DLD1 (cell line): Measurements from ENCODE around the gene CTPS1.

ENCODE experiments used
- in situ Hi-C: cut with HindIII; loops from 2 replicates; pipeline ENCODE4 v1.10.0; 2017; ENCODE audit warnings: low sequenced_read_pairs

The CTPS1 gene

GRCh38 chr1:40979241-40980067 lies at the start of gene CTPS1:
CTPS1 (plus strand) TSS chr1:40979696; CDS start chr1:40983291, 3,595 bp downstream.
- in situ Hi-C loops, result no loop called here

DNA sequence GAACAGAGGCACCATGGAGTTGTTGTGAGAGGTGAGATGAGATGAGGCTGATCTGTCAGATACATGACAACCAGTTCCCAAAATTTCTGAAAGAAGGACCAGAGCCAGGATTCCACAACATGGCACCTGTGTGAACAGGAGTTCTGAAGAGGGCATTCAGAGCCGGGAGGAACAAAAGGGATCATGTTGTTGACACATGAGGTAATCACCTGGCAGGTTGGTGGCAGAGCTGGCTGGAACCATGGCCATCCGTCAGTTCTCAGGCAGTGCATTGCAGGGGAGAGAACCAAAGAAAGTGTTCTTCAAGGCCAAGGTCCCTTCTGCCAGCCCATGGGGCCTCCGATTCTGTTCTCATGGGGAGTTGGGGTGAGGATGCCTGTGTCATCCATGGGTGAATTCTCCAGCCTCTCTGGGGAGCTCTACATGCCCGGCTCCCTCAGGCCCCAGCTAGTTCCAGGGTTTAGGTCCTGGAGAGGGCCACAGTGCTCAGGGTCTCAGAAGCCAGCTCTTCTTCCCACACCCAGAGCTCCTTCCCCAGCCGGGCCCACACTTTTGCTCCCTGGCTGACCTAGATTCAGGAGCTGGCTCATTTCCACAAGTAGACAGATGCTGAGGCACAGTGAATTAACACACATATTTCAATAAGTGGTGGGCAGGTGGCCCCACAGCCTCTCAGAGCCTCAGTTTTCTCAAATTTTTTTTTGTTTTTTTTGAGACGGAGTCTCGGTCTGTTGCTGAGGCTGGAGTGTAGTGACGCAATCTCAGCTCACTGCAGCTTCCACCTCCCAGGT lies 49.1 kb upstream of the CTPS1 start:
- in situ Hi-C loops, result no loop called here

- in situ Hi-C loops, result no loop called here
Measured at GRCh38 chr1:40931601-40932000, 47.9 kb upstream of the CTPS1 start.

DNA sequence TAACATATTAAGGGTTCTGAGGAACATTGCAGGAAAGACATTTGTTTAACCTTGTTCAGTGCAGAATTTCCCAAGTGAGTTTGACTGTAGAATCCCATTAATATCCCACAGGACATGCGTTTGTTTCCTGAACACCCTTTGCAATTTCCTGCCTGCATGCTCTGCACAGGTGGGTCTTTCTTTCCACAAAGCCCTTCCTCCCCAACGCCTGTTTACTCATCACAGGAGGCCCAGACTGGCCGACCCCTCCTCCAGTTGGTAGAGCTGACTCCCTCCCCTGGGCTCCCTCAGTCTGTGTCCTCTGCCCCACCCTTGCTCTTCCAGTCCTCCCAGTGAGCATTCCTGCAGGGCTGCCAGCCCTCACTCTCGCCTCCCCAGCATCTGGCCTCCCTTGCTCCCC lies 47.5 kb upstream of the CTPS1 start:
- in situ Hi-C loops, result no loop called here

- in situ Hi-C loops, result no loop called here
Measured at GRCh38 chr1:40936931-40937339, 42.6 kb upstream of the CTPS1 start.

GRCh38 chr1:40938393-40938792 lies 41.1 kb upstream of the CTPS1 start:
- in situ Hi-C loops, result no loop called here

GRCh38 chr1:40939320-40940059 lies 40.0 kb upstream of the CTPS1 start:
- in situ Hi-C loops, result no loop called here

- in situ Hi-C loops, result no loop called here
Measured at GRCh38 chr1:40944326-40944725, 35.2 kb upstream of the CTPS1 start.

DNA sequence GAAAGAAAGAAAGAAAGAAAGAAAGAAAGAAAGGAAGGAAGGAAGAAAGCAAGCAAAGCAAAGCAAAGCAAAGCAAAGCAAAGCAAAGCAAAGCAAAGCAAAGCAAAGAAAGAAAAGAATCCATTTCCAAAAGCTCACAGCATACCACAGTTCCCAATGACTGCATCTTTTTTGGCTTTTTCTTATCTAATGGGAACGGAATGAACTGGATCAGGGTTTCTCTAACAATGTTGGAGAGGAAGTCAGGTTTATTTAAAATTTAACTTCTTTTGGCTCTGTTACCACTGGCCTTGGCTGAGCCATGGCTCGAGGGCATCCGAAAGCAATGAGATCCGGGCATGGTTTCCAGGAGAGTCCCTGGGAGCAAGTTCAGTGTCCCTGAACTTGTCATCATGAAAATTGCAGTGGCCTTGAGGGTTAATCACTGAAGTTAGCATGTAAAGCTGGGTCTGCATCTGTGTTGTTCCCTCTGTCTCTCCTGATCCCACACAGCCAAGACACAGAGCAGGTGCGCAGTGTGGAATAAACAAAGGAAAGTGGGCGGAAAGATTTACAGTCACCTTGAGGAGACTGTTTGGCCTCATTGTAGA lies 34.6 kb upstream of the CTPS1 start:
- in situ Hi-C loops, result no loop called here

DNA sequence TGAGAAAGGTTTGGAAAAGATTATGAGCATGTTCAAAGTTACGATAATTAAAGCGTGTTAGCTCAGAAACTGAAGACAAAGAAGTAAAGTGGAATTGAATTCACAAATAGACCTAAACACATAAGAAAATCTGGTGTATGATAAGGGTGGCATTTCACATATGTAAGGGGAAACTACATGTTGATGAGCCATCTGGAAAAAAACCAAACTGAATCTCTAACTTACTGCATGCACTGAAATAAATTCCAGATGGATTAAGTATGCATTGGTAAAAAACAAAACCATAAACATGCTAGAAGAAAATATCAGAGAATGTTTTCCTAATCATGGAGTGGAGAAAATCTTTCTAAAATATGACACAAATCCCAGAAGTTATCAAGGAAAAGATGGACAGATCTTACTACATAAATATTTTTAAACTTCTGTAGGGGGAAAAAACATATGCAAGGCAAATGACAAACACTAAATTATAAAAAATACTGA lies 34.0 kb upstream of the CTPS1 start:
- in situ Hi-C loops, result no loop called here

- in situ Hi-C loops, result no loop called here
Measured at GRCh38 chr1:40948741-40949443, 30.6 kb upstream of the CTPS1 start.

DNA sequence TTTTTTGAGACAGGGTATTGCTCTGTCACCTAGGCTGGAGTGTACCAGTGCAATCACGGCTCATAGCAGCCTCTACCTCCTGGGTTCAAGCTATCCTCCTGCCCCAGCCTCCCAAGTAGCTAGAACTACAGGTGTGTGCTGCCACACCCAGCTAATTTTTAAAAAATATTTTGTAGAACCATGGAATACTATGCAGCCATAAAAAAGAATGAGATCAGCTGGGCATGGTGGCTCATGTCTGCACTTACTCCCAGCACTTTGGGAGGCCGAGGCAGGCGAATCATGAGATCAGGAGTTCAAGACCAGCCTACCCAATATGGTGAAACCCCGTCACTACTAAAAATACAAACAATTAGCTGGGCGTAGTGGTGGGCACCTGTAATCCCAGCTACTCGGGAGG lies 29.9 kb upstream of the CTPS1 start:
- in situ Hi-C loops, result no loop called here

GRCh38 chr1:40951943-40952743 lies 27.4 kb upstream of the CTPS1 start:
- in situ Hi-C loops, result no loop called here

DNA sequence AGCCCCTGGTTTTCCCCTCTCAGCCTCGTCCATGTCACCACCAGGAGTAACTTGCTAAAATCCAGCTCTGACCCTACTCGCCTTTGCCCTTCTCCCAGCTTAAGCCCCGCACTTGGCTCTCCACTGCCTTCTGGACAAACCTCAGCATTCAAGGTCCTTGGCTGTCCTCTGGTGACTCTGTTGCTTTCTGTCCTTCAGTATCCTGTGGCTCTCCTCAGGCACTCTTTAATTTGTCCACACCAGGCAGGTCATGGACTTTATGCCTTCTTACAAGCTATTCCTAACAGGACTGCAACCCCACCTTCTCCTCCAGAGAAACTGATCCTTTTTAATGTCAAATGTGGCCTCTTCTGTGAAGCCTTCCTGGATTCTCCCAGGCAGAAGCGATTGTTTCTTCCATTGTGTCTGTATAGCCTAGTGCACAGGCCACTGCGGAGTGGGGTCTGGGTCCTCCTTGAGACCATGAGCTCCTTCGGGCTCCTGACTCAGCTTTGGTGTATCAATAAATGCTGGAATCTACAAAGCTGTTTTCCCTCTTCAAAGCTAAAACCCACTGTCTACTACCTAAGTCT lies 26.7 kb upstream of the CTPS1 start:
- in situ Hi-C loops, result no loop called here

DNA sequence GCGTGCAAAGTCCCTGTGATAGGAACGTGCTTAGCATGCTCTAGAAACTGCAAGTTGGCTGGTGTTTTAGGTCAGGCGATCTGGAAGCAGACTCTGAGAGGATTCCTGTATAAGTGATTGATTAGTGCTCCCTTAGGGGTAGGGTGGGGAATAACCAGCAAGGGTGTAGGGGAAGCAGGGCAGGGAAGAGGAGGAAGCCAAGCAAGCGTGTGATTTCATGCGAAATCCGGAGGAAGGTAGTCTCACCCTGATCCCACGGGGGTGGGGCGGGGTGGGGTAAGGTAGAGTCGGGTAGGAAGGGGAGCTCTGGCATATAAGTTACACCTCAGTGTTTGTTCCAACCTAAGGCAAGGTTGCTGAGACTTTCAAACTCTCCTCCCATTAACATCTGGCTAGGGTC lies 24.9 kb upstream of the CTPS1 start:
- in situ Hi-C loops, result no loop called here

GRCh38 chr1:40955266-40955665 lies 24.2 kb upstream of the CTPS1 start:
- in situ Hi-C loops, result no loop called here

DNA sequence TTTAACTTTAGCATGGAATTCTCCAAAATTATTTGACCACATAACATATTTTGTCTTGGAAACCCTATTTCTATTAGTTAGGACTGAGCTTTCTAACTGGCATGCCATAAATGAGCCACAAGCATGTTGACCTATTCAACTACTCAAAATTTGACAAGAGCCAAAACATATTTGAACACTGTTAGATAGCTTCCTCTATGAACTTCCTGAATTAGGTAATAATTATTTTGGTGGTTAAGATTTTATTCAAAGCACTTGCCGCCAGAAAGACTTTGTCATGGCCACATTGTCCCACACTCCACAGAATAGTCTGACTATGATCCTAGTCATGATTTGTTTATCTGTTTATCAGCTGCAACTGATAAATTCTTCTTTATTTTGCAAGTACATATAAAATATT lies 23.1 kb upstream of the CTPS1 start:
- in situ Hi-C loops, result no loop called here

- in situ Hi-C loops, result no loop called here
Measured at GRCh38 chr1:40958210-40958609, 21.3 kb upstream of the CTPS1 start.

DNA sequence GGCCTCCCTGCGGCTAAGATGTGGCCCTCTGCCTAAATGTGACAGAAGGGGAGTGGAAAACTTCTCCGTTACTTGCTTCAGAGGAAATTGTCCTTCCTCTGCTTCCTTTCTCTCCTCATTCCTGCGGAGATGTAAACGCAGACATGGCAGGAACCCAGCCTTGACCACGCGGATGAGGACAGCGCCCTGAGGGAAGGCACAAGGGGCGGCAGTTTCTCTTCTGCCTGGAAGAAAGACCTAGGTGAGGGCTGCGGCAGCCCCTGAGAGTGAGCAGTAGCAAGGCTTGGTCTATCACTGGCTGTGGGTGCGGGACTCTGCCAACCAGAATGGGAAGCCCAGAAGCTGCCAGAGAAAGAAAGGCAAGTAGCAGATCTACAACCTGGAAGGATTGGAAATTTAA lies 14.0 kb upstream of the CTPS1 start:
- in situ Hi-C loops, result no loop called here
